ENCODE results near the gene SRRM4.

DNA sequence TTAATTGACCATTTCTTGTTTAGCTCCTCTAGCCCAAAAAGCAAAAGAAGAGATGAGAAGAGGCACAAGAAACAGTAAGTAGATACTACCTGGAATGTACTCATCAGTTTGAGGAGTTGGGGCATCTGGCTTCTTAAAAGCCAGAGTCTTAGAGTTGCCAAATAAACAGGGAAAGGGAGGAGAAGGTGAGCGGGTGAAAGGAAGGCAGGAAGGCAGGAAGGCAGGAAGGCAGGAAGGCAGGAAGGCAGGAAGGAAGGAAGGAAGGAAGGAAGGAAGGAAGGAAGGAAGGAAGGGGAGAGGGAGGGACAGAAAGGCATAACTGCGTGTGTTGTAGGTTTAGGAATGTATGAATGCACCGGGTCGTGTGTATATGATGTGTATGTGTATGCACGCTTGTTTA, 140.7 kb downstream of the SRRM4 start:
- TF ChIP-seq, protein P1, sequence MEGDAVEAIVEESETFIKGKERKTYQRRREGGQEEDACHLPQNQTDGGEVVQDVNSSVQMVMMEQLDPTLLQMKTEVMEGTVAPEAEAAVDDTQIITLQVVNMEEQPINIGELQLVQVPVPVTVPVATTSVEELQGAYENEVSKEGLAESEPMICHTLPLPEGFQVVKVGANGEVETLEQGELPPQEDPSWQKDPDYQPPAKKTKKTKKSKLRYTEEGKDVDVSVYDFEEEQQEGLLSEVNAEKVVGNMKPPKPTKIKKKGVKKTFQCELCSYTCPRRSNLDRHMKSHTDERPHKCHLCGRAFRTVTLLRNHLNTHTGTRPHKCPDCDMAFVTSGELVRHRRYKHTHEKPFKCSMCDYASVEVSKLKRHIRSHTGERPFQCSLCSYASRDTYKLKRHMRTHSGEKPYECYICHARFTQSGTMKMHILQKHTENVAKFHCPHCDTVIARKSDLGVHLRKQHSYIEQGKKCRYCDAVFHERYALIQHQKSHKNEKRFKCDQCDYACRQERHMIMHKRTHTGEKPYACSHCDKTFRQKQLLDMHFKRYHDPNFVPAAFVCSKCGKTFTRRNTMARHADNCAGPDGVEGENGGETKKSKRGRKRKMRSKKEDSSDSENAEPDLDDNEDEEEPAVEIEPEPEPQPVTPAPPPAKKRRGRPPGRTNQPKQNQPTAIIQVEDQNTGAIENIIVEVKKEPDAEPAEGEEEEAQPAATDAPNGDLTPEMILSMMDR (IDR thresholded peaks at IDR 0.05): no peak
- TF ChIP-seq POLR2A (IDR thresholded peaks at IDR 0.05): no peak

Measured in uterus (tissue), 2 donors.